ENCODE results near the gene PROB1.
"Not testable (repeated sequence)": the region's sequence is repeated elsewhere in the genome, so short reads cannot be mapped to it uniquely, and the experiment has no call there.

PROB1 gene

DNA sequence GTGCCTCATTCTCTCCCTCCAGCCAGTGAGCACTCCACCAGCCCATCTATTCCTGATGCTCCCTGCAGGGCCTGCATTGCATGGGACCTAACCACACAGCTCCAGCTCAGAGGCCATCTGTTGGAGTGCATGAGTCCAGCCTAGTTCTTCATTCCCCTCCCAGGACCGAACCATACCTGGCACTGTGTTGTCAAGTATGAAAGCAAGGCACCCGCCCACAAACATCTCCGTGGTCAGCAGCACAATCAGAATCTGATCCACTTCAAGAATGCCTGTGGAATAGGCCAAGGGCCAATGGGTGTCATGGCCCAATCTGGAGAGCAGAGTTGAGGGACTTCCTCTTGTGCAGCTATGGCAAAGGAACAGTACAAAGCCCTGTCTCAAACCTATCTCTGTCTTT, 17.7 kb downstream of the PROB1 start:
- no peak for DNase-seq

DNA sequence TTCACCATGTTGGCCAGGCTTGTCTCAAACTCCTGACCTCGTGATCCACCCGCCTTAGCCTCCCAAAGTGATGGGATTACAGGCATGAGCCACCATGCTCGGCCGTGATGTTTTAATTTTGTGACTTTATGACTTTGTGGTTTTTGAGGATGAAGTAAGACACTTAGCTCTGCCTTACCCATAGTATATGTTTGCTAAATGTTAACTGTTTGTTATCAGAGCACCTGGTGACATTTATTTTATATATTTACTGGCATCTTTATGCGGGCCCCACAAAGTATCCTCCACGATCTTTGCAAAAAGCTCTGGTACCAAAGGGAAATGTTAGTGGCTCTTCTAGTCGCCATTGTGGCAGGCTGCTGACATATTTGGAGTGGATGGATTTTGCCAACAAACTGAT, 18.5 kb downstream of the PROB1 start:
- DNase-seq, result no peak

DNA sequence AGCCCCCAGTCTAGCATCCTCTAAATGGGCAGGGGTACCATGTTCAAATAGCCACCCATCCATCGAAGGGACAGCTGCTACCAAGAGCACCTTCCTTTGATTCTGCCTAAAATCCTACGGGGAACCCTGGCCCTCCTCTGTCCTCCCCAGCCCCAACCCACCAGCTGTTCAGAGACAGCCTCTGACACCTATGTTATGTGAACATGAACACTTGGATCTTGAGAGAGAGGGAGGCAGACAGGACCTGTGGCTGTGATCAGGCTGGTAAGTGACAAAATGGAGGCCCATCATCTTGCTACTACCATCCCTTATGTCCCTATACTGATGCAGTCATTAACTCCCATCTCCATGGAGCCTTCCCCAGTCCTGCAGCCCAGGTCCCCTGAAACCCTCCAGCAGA, 20.0 kb downstream of the PROB1 start:
- DNase-seq, result no peak

DNA sequence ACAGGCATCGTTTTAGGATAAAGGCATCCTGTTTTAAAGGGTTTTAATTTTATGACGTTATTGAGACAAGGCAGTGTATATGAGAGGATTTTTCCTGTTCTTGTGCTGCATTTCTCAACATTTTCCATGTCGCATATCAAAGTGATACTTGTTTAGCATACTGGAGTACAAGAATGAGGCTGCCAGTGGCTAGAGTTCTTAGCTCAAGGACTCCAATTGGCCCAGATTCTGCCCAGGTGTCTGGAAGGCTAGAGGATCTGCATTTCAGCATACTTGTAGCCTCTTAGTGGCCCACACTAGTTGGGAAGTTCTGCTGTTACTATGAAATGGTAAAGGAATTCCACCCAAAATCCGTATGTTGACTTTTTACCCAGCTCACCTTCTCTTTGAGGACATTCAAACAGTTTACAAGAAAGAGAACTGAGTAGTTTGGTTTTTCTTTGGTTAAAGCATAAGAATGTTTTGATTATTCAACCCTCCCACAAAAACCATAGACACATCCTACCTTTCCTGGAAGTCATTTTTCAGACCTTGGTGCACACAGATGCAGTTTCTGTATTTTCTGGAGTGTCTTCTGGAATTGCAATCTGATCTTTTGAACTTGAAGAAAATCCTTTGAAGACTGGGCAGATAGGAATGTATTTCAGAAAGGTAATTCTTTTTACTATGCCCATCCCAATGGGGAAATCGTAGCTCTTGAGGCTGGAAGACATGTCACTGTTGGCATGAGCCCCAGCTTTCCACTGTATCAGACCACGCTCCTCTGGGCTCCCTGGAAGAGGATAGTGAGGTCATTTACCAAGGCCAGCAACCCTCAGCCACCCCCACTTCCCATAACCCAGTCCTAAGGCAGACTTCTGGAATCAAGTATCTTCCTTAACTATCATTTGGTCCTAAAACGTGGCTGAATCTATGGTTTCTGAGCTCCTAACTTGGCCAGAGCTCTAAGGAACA, 23.1 kb downstream of the PROB1 start:
- no peak for DNase-seq

DNA sequence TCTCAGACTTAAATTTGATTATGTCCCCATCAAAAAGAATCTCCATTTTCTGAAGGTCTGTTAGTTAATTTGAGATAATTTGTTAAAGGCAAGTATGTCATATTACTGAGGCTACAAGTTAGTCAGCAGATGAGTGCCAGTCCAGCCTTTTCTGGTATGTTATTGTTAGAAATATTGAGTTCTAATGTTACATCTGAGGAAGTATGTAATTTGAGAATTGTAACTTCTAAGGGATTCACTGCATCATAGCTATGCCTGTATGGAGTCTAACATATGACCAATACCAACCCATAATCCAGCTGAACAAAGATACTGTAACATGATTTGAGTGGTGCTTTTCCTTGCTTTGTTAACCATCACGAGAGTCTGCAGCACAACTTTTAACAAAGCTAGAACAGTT, 25.7 kb downstream of the PROB1 start:
- DNase-seq, result no peak

DNA sequence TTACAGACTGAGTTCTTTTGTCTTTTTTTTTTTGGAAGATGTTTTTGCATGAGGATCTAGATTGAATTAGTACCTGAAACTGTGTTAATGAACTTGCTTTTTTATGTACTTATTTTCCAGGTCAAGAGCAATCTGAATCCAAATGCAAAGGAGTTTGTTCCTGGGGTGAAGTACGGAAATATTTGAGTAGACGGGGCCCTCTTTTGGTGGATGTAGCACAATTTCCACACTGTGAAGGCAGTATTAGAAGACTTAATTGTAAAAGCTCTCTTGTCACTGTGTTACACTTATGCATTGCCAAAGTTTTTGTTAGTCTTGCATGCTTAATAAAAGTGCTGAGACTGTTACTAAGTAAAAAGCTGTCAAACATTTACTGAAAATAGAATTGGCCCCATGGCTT, 26.3 kb downstream of the PROB1 start:
- no peak for DNase-seq

DNA sequence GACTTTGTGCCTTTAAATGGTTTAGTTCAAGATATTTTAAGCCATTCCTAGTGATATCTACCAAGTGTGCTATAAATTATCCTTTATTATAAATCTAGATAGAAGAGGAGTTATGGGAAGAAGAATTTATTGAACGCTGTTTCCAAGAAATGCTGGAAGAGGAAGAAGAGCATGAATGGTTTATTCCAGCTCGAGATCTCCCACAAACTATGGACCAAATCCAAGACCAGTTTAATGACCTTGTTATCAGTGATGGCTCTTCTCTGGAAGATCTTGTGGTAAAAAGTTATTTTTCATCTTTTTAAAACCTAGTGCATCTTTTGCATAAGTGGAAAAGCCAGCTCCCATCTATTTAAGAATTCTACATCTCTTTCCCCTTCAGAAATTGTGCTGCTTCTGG, 30.4 kb downstream of the PROB1 start:
- no peak for DNase-seq

DNA sequence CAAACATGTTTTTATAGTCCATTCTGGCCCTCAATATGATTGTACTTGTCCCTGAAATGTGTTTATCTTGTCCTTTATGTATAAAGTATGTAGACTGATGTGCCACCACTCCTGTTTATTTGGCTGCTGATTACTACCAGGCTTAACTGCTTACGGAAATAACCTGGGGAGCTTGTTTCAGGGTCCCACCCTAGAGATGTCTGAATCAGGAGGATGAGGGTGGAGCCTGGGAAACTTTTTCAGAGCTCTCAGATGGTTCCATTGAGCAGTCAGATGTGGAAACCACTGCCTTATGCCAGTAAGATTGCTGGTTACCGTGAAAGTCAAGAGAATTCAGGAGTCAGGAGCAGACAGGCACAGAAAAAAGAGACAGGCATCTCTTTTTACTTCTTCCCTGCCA, 31.0 kb downstream of the PROB1 start:
- no peak for DNase-seq

DNA sequence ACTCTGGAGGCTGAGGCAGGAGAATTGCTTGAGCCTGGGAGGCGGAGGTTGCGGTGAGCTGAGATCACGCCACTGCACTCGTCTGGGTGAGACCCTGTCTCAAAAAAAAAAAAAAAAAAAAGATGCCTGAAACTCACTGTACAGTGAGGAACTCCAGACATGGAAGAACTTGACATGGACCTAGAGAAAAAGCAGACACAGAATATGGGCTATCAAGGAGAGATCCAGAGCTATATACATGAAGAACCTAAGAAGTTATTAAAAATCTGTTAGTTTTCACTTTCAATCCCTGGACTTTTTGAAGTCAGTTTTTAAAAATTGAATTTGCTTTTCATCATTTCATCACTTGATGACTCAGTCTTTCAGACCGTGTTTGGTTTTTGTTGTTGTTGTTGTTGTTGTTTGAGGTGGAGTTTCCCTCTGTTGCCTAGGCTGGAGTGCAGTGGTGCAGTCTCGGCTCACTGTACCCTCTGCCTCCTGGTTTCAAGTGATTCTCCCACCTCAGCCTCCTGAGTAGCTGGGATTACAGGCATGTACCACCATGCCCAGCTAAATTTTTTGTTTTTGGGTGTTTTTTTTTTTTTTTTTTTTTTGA, 33.0 kb downstream of the PROB1 start:
- DNase-seq, result no peak

DNA sequence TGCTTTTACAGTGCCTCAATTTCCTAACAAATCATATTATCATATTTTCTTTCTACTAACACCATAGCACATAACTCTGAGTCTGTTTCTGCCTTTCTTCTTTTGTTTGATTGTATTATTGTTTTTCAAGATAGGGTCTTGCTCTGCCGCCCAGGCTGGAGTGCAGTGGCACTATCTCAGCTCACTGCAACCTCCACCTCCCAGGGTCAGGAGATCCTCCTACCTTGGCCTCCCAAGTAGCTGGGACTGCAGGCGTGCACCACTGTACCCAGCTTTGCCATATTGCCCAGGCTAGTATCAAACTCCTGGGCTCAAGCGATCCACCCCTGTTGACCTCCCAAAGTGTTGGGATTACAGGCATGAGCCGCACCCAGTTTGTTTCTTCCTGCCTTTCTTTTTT, 34.5 kb downstream of the PROB1 start:
- no peak for DNase-seq

DNA sequence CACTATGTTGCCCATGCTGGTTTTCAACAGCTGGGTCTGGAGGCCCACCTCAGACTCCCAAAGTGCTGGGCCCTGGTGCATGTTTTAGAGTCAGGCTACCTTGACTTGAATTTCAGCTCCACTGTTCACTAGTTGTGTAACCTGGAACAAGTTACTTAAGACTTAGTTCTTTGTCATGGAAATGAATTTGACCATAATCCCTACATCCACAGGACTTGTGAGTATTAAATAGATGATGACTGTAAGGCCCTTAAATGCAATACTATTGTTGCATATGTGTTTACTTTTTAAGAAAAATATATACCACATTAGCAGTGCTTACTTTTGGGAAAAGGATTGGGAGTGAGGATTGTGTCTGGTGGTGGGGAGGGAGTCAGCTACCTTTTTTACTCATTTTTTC, 36.8 kb downstream of the PROB1 start:
- no peak for DNase-seq

DNA sequence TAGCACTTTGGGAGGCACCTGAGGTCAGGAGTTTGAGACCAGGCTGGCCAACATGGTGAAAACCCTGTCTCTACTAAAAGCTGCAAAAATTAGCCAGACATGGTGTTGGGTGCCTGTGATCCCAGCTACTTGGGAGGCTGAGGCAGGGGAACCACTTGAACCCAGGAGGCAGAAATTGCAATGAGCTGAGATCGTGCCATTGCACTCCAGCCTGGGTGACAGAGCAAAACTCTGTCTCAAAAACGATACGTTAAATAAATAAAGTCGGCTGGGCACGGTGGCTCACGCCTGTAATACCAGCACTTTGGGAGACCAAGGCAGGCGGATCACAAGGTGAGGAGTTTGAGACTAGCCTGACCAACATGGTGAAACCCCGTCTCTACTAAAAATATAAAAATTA, 39.0 kb downstream of the PROB1 start:
- not testable (repeated sequence) for DNase-seq

DNA sequence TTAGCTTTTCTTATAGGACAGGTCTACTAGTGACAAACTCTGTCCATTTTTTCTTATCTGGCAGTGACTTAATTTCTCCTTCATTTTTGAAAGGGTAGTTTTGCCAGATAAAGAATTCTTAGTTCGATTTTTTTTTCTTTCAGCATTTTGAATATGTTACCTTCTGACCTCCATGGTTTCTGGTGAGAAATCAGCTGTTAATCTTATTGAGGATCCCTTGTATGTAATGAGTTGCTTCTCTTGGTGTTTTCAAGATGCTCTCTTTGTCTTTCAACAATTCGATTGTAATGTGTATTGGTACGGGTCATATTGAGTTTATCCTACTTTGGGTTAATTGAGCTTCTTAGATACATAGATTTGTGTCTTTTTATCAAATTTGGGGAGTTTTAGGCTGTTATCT, 40.7 kb downstream of the PROB1 start:
- DNase-seq, result no peak

DNA sequence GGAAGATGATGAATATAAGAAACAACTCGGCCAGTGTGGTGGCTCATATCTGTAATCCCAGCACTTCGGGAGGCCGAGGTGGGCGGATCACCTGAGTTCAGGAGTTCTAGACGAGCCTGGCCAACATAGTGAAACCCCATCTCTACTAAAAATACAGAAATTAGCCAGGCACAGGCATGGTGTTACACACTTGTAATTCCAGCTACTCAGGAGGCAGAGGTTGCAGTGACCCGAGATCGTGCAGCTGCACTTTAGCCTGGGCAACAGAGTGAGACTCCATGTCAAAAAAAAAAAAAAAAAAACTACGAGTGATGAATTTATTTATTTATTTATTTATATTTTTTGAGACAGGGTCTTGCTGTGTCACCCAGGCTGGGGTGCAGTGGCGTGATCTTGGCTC, 47.0 kb downstream of the PROB1 start:
- not testable (repeated sequence) for DNase-seq

DNA sequence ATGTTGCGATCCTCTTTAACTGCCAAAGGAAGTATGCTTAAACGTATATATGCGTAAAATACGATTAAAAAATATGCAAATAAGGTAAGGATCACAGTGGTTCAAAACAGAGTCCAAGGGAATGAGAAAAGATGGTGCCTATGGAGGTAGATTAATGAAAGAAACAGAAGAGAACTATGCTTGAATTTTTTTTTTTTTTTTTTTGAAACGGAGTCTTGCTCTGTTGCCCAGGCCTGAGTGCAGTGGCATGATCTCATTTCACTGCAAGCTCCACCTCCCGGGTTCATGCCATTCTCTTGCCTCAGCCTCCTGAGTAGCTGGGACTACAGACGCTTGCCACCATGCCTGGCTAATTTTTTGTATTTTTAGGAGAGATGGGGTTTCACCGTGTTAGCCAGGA, 49.5 kb downstream of the PROB1 start:
- not testable (repeated sequence) for DNase-seq

DNA sequence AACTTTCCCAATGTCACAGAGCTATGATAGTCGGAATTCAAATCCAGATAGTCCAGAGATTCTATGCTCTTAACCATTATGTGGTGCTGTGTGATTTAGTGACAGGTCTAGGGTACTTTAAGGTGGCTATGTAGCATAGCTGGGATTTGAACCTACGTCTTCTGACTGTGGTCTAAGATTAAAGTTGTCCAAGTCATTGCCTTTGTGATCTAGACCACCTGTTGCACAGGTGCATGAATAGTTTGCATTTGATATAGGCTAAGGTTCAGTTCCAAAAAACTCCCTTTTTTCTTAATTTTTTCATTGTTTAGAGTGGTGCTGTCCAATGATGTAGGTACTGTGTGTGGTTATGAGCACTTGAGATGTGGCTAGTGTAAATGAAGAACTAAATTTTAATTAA, 50.7 kb downstream of the PROB1 start:
- no peak for DNase-seq

DNA sequence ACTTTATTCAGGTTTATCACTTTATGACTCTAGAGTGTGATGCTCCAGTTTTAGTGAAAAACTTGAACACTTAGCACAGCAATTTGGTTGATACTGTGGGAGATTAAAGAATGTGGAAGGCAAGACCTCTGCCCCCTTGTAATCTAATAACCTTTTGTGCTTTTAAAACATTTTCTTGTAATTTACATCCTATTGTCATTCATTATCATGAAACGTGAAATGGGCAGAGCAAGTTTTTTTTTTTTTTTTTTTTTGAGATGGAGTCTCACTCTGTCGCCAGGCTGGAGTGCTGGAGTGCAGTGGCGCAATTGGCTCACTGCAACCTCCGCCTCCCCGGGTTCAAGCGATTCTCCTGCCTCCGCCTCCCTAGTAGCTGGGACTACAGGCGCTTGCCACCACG, 51.4 kb downstream of the PROB1 start:
- DNase-seq, result no peak

DNA sequence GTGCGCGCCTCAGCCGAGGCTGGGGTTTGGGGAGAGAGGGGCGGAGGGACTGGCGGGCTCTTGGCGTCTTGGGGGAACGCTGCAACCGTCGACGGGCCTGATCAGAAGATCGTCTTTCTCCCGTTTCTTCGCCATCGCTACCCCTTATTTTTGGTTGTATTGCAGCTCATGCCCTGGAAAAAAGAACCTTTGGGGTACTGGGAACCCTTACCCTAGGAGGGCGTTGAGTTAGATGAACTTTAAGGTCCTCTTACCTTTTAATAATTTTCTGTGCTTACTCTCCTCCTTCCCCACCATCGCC, 52.5 kb downstream of the PROB1 start:
- DNase-seq, result no peak

DNA sequence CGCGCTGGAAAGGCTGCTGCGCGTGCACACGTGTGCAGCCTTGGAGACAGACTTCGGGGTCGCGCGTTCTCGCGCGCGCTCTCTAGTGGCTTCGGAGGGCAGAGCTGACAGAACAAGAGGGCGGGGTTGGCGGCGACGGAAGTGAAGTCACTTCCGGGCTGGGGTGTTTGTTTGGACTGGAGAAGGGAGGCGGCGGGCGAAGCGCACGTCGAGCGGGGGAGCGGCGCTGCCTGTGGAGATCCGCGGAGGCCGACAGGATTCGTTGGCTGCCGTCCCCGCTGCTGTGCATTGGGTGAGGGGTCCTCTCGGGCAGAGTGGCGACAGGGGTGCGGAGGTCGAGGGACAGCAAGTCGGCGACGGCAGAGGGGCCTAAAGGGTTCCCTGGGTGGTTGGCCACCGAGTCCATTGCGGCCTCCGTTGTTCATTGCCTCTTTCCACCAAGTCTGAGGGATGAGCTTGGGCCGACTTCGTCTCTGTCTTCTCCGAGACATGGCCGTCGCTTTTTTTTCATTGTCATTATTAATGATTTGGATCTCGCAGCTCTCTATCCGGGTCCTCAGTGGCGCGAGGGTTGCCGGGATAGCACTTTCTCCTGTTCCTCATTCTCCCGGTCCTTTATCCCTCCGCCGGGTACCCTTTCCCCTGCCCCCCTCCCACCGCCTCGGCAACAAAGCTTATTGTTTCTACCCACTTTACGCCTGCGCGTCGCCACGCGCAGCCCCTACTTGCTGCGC, 53.0 kb downstream of the PROB1 start, which contains the start of gene PAIP2:
TSS of gene PAIP2 (plus strand) at position 166 of the 734 bp plus-strand sequence. CDS start 21,931 bp downstream, outside the sequence.
- peak; percentile 97 for DNase-seq

DNA sequence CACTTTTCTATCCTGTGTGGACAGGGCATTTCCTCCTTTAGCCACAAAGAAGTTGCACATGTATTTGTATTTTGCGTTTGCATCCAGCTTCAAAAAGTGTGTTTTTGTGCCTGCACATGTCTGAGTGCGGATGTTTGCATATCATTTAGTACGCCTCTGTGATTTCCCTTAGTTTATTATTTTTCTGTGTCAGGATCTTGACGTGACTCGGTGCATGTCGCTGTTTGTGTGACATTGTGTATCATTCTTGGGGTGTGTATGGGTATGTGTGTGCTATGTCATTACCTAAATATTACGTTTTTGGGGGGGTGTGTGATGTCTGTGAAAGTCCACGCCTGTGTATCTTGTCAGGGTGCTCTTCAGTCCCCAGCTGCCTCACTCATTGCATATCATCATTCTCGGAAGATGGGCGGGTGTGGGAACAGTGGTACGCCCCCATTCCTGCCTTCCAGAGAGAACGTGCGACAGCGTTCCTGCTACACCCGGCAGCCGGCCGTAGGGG, 53.7 kb downstream of the PROB1 start:
- DNase-seq, result no peak
